GM12892 (cell line): ENCODE results near the gene ST8SIA5. TPM values are rescaled to one million over a fixed set of nuclear protein-coding genes. Genes with fewer than 3 reads are reported as not detected.
"Not testable (repeated sequence)": the region's sequence is repeated elsewhere in the genome, so short reads cannot be mapped to it uniquely, and the experiment has no call there.

Experiments used
- DNase-seq: peaks from one replicate; pipeline ENCODE4 v3.0.0; 2011; ENCODE audit not compliant: insufficient read length
- FAIRE-seq: peaks from 2 replicates; lab custom pipeline; 2011; peaks lifted over from hg19 to GRCh38; lab: Jason Lieb, UNC
- POLR2A ChIP-seq: IDR thresholded peaks from 2 replicates; pipeline ENCODE4 v1.6.1; 2011; ENCODE audit warnings: low read depth, low read length, control low read depth
- POLR2AphosphoS5 ChIP-seq: IDR thresholded peaks from 2 replicates; pipeline ENCODE4 v1.6.1; 2011; ENCODE audit warnings: low read depth, low read length, control low read depth
- TAF1 ChIP-seq: IDR thresholded peaks from 2 replicates; pipeline ENCODE4 v1.6.1; 2011; ENCODE audit warnings: low read depth, mild to moderate bottlenecking, control low read depth, low read length, borderline replicate concordance
- polyA plus RNA-seq: library from polyadenylated mRNA; unstranded; fragments of >200 nt; gene quantifications from one replicate; pipeline ENCODE4 v1.2.1, GENCODE V29; 2012; ENCODE audit warnings: missing spikeins, inconsistent platforms; ENCODE audit not compliant: missing spikeins

ST8SIA5 gene
- 0.23 TPM for polyA plus RNA-seq

DNA sequence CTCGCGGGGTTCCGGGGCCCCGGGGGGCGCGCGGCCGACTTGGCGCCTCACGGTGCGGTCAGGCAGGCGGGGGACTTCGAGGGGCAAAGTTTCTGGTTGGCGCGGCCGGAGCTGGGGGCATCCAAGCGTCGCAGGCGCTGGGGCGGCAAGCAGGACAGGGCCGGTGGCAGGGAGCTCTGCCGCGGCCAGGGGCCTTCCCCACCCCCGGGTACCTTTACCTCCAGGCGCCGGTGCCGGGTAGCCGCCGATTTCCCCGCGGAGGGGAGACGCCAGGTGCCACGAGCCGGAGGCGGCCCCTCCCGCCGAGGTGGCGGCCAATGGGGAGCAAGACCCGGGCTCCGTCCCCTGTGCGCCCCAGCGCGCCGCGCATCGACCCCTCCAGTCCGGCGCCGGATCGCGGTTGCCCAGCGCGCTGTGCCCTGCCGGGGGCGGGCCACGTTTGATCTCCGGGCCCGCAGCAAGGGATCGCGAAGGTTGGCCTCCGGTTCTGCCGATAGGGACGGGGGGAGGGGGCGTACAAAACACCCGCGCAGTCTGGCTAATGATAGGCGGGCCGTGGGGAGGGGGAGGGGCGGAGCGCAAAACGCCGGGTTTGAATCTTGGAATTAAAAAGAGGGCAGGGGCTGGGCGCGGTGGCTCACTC, at the start of gene ST8SIA5:
ST8SIA5 (minus strand) TSS at position 495 of the 643 bp plus-strand sequence. CDS start 545 bp downstream, outside the sequence.
- no peak for FAIRE-seq
- no peak for TF ChIP-seq POLR2A
- no peak for TF ChIP-seq TAF1
- no peak for TF ChIP-seq POLR2AphosphoS5
- DNase-seq: peak; percentile 45

- FAIRE-seq, DNase-seq: not testable (repeated sequence)
These were observed 39.1 kb upstream of the ST8SIA5 start for GRCh38 chr18:46795945-46796344.

DNA sequence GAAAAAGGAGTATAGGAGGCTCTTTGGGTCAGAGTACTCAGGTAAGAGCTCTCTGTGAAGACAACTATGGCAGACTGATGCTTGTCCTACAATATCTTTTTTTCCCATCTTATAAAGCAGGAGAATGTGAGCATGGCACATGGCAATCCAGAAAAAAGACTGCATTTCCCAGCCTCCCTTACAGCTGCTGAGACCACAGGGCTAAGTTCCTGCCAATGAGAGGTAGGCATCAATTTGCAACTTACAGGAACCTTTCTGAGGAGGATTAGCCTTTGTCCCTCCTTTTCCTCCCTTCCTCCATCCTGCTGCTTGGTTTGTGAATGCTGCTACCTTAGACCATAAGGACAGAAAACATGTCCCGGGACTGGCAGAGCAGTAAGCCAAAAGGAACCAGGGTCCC, 37.8 kb upstream of the ST8SIA5 start:
- no peak for DNase-seq
- FAIRE-seq: no peak
- no peak for TF ChIP-seq TAF1
- no peak for TF ChIP-seq POLR2A

GRCh38 chr18:46793565-46793964, 36.7 kb upstream of the ST8SIA5 start:
- no peak for TF ChIP-seq POLR2A
- TF ChIP-seq POLR2AphosphoS5: no peak
- TF ChIP-seq TAF1: no peak
- FAIRE-seq: no peak
- no peak for DNase-seq

DNA sequence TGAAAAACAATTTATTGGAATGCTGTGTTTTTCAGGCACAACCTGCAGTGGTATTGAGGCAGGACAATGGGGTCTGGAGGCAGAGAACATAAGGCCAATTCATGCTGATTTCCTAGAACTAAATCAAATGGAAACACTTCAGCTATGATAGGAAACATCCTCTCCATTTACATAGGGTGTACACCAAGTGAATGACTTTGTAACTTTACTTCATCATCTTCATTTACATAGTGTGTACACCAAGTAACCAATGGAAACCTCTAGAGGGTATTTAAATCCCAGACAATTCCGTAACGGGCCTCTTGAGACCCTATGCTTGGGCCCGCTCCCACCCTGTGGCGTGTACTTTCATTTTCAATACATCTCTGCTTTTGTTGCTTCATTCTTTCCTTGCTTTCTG, 32.2 kb upstream of the ST8SIA5 start:
- FAIRE-seq: no peak
- DNase-seq: no peak

DNA sequence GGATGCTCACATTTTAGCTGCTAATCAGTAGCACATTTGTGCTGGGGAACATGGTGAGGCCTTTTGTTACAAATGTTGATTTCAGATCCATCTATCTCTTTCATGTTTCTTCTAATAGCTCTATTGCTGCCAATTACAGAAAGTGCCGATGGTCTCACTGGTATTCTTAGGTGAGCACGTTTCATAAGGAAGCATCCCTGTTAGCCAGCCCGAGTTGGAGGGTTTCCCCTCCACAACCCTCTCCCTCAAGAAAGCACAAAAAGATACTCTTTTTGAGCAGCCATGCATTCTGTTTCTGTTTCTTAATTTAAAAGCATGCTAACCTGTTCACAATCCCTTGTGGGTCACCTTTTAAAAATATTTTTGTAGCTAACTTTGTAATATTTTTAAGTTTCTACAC, 30.8 kb upstream of the ST8SIA5 start:
- FAIRE-seq: no peak
- TF ChIP-seq POLR2AphosphoS5 (no peak), POLR2A (no peak), TAF1 (no peak)
- no peak for DNase-seq

More for the DNA sequence above, 32.2 kb upstream of the ST8SIA5 start:
- TF ChIP-seq POLR2AphosphoS5 (no peak), TAF1 (no peak), POLR2A (no peak)

GRCh38 chr18:46772357-46772756, 15.5 kb upstream of the ST8SIA5 start:
- FAIRE-seq: no peak
- TF ChIP-seq POLR2A: no peak
- TF ChIP-seq POLR2AphosphoS5: no peak
- TF ChIP-seq TAF1: no peak
- DNase-seq: no peak

DNA sequence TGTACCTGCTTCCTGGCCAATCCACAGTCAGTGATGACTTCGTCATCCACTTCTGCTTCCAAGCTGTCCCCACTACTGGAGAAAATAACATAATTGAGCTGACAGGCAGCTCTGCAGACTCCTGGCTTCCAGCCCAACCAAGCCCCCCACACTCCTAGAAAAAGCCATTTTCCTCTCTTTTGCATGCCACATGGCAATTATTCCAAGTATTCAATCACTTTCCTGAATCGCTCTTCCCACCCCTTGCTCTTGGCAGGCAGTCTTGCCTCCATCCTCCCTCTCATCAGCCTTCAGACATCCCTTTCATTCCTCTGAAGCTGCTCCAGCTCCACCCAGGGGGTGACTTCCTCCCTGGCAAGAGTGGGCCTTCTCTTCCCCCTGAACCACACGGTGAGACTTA, 14.3 kb upstream of the ST8SIA5 start:
- no peak for DNase-seq
- no peak for TF ChIP-seq TAF1
- TF ChIP-seq POLR2A: no peak
- TF ChIP-seq POLR2AphosphoS5: no peak
- FAIRE-seq: no peak

- TF ChIP-seq POLR2A (no peak), POLR2AphosphoS5 (no peak), TAF1 (no peak)
- FAIRE-seq (no peak), DNase-seq (no peak)
These were observed 13.9 kb upstream of the ST8SIA5 start for GRCh38 chr18:46770708-46771107.

GRCh38 chr18:46768166-46768921, 11.5 kb upstream of the ST8SIA5 start:
- FAIRE-seq: no peak
- no peak for DNase-seq
- TF ChIP-seq POLR2A: no peak
- TF ChIP-seq POLR2AphosphoS5: no peak
- no peak for TF ChIP-seq TAF1

DNA sequence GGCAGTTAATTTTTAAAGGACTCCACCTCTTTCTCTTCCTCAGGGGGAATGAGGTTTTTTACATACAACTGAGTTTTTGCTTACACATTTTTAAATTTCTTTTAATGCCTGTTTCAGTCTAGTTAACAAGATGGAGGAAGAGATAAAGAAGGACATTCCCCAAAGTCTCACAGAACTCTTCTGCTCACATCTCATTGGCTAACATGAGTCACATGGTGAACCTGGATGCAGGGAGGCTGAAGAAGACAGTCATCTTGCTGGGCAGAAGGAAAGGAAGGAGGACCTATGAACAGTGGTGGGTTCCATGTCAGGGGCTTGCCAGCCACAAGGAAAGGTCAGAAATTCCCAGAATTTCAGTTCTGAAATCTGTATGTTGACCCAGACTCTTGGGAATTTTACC, 10.4 kb upstream of the ST8SIA5 start:
- TF ChIP-seq POLR2A (no peak), TAF1 (no peak), POLR2AphosphoS5 (no peak)
- DNase-seq: no peak
- FAIRE-seq: no peak

- no peak for FAIRE-seq
- DNase-seq: no peak
- no peak for TF ChIP-seq TAF1
- no peak for TF ChIP-seq POLR2AphosphoS5
- no peak for TF ChIP-seq POLR2A
These were observed 7.7 kb upstream of the ST8SIA5 start for GRCh38 chr18:46764586-46764985.
